ENCODE data around the gene TNNT3. TPM values are rescaled to one million over a fixed set of nuclear protein-coding genes. Genes with fewer than 3 reads are reported as not detected.

TNNT3 gene
- total and polyA plus RNA-seq, 2 donors from 2014 or later: 0.60 TPM; not detected in 1

DNA sequence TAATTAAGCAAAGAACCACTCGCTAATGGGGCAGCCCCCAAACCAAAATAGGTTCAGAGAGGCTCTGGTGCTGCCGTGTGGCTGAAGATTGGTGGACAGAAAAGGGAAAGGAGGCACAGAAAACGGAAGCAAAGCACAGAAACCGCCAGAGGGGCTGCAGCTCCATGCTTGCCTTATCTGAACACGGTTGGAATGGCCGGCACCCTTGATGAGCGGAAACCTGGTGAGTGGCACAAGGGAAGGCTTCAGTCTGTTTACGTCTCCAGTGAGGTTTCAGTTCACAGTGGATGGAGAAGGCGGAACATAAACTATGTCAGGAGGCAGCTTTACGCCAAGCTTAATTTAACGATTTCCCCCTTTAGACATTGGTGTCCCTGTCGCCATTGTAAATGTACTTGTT, 22.6 kb upstream of the TNNT3 start:
- FAIRE-seq (no peak), DNase-seq (no peak)
- no peaks in the 10 kb centered on the region for H3K27me3 ChIP-seq (ENCODE audit: control insufficient read depth, insufficient read depth, low read length)
- intact Hi-C loops (cut with DNase I): no loop called here
- H3K9ac ChIP-seq (ENCODE audit: low read length in 3 of 3): no peak overlapping the region
- no peak for TF ChIP-seq CTCF (IDR thresholded peaks at IDR 0.05; ENCODE audit: borderline replicate concordance, extremely low read depth, insufficient read depth)
- H3K9me3 ChIP-seq (ENCODE audit: control insufficient read depth in 2 of 3, insufficient read depth in 1 of 3, low read length in 3 of 3): no peaks in the 10 kb centered on the region
- no peak overlapping the region for H3K4me3 ChIP-seq (ENCODE audit: low read length in 3 of 3)
- no peaks in the 10 kb centered on the region for H3K36me3 ChIP-seq (ENCODE audit: control insufficient read depth in 2 of 3, insufficient read depth in 3 of 3, low read length in 3 of 3)
- no peak overlapping the region for H3K27ac ChIP-seq (ENCODE audit: low read depth in 2 of 2, low read length in 2 of 2)
- no peaks in the 10 kb centered on the region for H3K4me1 ChIP-seq (ENCODE audit: control insufficient read depth in 2 of 3, insufficient read depth in 2 of 3, low read depth in 1 of 3, low read length in 3 of 3)

GRCh38 chr11:1899090-1899489, 20.4 kb upstream of the TNNT3 start:
- FAIRE-seq: no peak

GRCh38 chr11:1899686-1900085, 19.8 kb upstream of the TNNT3 start:
- Histone ChIP-seq H3K27me3 (ENCODE audit: control insufficient read depth, insufficient read depth, low read length) (no peaks in the 10 kb centered on the region), H3K27ac (ENCODE audit: low read depth in 2 of 2, low read length in 2 of 2) (no peak overlapping the region), H3K9ac (ENCODE audit: low read length in 3 of 3) (no peak overlapping the region), H3K4me3 (ENCODE audit: low read length in 3 of 3) (no peak overlapping the region), H3K4me1 (ENCODE audit: control insufficient read depth in 2 of 3, insufficient read depth in 2 of 3, low read depth in 1 of 3, low read length in 3 of 3) (no peaks in the 10 kb centered on the region), H3K9me3 (ENCODE audit: control insufficient read depth in 2 of 3, insufficient read depth in 1 of 3, low read length in 3 of 3) (no peaks in the 10 kb centered on the region), H3K36me3 (ENCODE audit: control insufficient read depth in 2 of 3, insufficient read depth in 3 of 3, low read length in 3 of 3) (no peaks in the 10 kb centered on the region)
- intact Hi-C loops (cut with DNase I): no loop called here
- DNase-seq (no peak), FAIRE-seq (no peak)
- no peak for TF ChIP-seq CTCF (IDR thresholded peaks at IDR 0.05; ENCODE audit: borderline replicate concordance, extremely low read depth, insufficient read depth)

More at GRCh38 chr11:1899090-1899489, 20.4 kb upstream of the TNNT3 start:
- Histone ChIP-seq H3K27me3 (ENCODE audit: control insufficient read depth, insufficient read depth, low read length) (no peaks in the 10 kb centered on the region), H3K9me3 (ENCODE audit: control insufficient read depth in 2 of 3, insufficient read depth in 1 of 3, low read length in 3 of 3) (no peaks in the 10 kb centered on the region), H3K27ac (ENCODE audit: low read depth in 2 of 2, low read length in 2 of 2) (no peak overlapping the region), H3K36me3 (ENCODE audit: control insufficient read depth in 2 of 3, insufficient read depth in 3 of 3, low read length in 3 of 3) (no peaks in the 10 kb centered on the region), H3K4me1 (ENCODE audit: control insufficient read depth in 2 of 3, insufficient read depth in 2 of 3, low read depth in 1 of 3, low read length in 3 of 3) (no peaks in the 10 kb centered on the region), H3K4me3 (ENCODE audit: low read length in 3 of 3) (no peak overlapping the region), H3K9ac (ENCODE audit: low read length in 3 of 3) (no peak overlapping the region)
- intact Hi-C loops (cut with DNase I): no loop called here
- no peak for DNase-seq
- no peak for TF ChIP-seq CTCF (IDR thresholded peaks at IDR 0.05; ENCODE audit: borderline replicate concordance, extremely low read depth, insufficient read depth)

- Histone ChIP-seq H3K4me3 (ENCODE audit: low read length in 3 of 3) (no peak overlapping the region), H3K4me1 (ENCODE audit: control insufficient read depth in 2 of 3, insufficient read depth in 2 of 3, low read depth in 1 of 3, low read length in 3 of 3) (no peaks in the 10 kb centered on the region), H3K27ac (ENCODE audit: low read depth in 2 of 2, low read length in 2 of 2) (peak overlapping the region in 1 of 2 donors; percentile 23), H3K9ac (ENCODE audit: low read length in 3 of 3) (no peak overlapping the region), H3K27me3 (ENCODE audit: control insufficient read depth, insufficient read depth, low read length) (no peaks in the 10 kb centered on the region), H3K9me3 (ENCODE audit: control insufficient read depth in 2 of 3, insufficient read depth in 1 of 3, low read length in 3 of 3) (no peaks in the 10 kb centered on the region), H3K36me3 (ENCODE audit: control insufficient read depth in 2 of 3, insufficient read depth in 3 of 3, low read length in 3 of 3) (no peaks in the 10 kb centered on the region)
- intact Hi-C loops (cut with DNase I): no loop called here
- FAIRE-seq (no peak), DNase-seq (peak in 2 of 5 donors; percentile 54 to 75)
- no peak for TF ChIP-seq CTCF (IDR thresholded peaks at IDR 0.05; ENCODE audit: borderline replicate concordance, extremely low read depth, insufficient read depth)
Observed at GRCh38 chr11:1906181-1906580, 13.3 kb upstream of the TNNT3 start.

Measured in kidney (tissue), 14 donors.